ENCODE measurements around the gene DNAJC17. TPM values are rescaled to one million over a fixed set of nuclear protein-coding genes. Genes with fewer than 3 reads are reported as not detected.

DNAJC17 gene
- total RNA-seq, 2 experiments from 2014 or later, result 35.8 to 35.9 TPM

DNA sequence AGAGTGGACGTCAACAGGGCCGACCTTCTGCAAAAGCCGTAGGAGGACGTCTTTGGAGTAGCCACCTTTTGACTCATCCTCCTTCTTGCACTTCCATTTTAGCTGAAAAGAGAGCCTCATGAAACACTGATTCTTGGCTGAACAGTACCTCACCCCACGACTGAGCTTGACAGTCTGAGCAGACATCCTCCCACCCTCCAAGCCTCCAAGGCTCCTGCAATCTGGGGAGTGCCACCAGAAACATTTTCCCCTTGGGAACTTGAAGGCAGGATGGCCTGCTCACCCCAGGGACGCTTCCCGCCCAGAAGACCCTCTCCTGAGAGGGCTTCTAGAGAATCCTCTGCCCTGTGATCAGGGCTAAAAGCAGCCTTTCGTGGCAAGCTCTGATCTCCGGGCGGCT is 32.3 kb downstream of the DNAJC17 start:
- POLR2A ChIA-PET, result no interaction called here
- TF ChIP-seq, protein P1, sequence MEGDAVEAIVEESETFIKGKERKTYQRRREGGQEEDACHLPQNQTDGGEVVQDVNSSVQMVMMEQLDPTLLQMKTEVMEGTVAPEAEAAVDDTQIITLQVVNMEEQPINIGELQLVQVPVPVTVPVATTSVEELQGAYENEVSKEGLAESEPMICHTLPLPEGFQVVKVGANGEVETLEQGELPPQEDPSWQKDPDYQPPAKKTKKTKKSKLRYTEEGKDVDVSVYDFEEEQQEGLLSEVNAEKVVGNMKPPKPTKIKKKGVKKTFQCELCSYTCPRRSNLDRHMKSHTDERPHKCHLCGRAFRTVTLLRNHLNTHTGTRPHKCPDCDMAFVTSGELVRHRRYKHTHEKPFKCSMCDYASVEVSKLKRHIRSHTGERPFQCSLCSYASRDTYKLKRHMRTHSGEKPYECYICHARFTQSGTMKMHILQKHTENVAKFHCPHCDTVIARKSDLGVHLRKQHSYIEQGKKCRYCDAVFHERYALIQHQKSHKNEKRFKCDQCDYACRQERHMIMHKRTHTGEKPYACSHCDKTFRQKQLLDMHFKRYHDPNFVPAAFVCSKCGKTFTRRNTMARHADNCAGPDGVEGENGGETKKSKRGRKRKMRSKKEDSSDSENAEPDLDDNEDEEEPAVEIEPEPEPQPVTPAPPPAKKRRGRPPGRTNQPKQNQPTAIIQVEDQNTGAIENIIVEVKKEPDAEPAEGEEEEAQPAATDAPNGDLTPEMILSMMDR (IDR thresholded peaks at IDR 0.05), result no peak
- intact Hi-C loops (cut with micrococcal nuclease), result no loop called here
- no peaks in the 10 kb centered on the region for H3K9me3 Mint-ChIP-seq
- peaks cover 16% of the 10 kb centered on the region for H3K4me1 Mint-ChIP-seq (ENCODE audit: low read depth)
- H3K27me3 Mint-ChIP-seq, result no peaks in the 10 kb centered on the region
- H3K36me3 Mint-ChIP-seq (ENCODE audit: low read depth), result peaks cover 15% of the 10 kb centered on the region
- ATAC-seq (no peak), DNase-seq (no peak)
- H3K27ac Mint-ChIP-seq, result no peak overlapping the region
- H3K4me3 Mint-ChIP-seq, result no peak overlapping the region
- CTCF ChIA-PET, result interaction anchor here (1.3 kb wide), 1 partner anchor 15 kb away, joined by 3 read pairs; no protein-coding TSS in a partner anchor

DNA sequence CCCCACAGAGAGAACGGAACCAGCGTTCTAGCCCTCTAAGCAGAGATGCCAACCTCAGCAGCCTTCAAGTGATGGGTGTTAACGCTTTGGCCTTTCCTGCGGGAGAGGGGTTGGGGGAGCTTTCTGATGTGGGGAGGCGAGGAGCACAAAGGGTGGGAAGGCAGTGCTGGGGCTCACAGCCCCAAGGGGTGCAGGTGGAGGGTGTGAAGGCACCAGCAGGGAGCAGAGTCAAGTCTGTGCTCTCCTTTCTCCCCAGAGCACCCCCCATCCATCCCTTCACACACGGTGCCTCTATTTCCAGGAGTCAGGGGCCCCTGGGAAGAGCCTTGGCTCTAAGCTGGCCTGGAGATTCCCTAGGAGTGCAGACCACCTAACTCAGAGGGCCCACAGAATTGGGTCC is 33.4 kb downstream of the DNAJC17 start:
- POLR2A ChIA-PET, result no interaction called here
- no peak for DNase-seq
- no peaks in the 10 kb centered on the region for H3K27me3 Mint-ChIP-seq

DNA sequence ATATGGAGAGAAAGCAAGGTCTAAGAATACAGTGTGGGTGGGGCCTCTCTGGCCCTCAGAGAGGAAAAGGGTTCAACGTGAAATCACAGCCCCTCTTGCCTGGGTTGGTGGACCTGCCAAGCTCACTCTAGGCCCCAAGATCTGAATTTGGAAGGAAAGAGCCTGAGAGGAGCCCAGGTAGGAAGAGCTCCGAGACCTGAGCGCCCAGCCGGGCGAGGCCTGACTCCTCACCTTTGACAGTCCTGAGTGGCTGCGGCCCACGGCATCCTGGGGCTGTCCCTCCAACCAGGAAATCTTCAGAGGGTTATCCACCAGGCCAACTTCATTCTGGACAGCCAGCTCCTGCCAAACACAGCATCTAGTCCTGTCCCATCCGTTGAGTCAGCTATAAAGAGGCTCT is 33.8 kb downstream of the DNAJC17 start:
- no peaks in the 10 kb centered on the region for H3K9me3 Mint-ChIP-seq
- intact Hi-C loops (cut with micrococcal nuclease), result no loop called here
- no peak overlapping the region for H3K4me3 Mint-ChIP-seq
- ATAC-seq, result no peak
- CTCF ChIA-PET, result interaction anchor here (0.8 to 2.7 kb wide), 2 partner anchors 9 to 184 kb away, joined by 3 to 16 read pairs; no protein-coding TSS in a partner anchor
- POLR2A ChIA-PET, result no interaction called here
- TF ChIP-seq, protein P1 (IDR thresholded peaks at IDR 0.05), result no peak
- no peak overlapping the region for H3K27ac Mint-ChIP-seq
- no peaks in the 10 kb centered on the region for H3K27me3 Mint-ChIP-seq
- DNase-seq, result no peak
- peaks cover 32% of the 10 kb centered on the region for H3K4me1 Mint-ChIP-seq (ENCODE audit: low read depth)
- H3K36me3 Mint-ChIP-seq (ENCODE audit: low read depth), result peaks cover 13% of the 10 kb centered on the region

More for the DNA sequence above, 33.4 kb downstream of the DNAJC17 start:
- Mint-ChIP-seq H3K4me3 (no peak overlapping the region), H3K27ac (no peak overlapping the region), H3K36me3 (ENCODE audit: low read depth) (peaks cover 14% of the 10 kb centered on the region), H3K9me3 (no peaks in the 10 kb centered on the region), H3K4me1 (ENCODE audit: low read depth) (peaks cover 28% of the 10 kb centered on the region)
- intact Hi-C loops (cut with micrococcal nuclease), result no loop called here
- CTCF ChIA-PET, result interaction anchor here (0.8 to 2.7 kb wide), 2 partner anchors 9 to 184 kb away, joined by 3 to 16 read pairs; no protein-coding TSS in a partner anchor
- ATAC-seq, result no peak
- TF ChIP-seq, protein P1 (IDR thresholded peaks at IDR 0.05), result no peak

DNA sequence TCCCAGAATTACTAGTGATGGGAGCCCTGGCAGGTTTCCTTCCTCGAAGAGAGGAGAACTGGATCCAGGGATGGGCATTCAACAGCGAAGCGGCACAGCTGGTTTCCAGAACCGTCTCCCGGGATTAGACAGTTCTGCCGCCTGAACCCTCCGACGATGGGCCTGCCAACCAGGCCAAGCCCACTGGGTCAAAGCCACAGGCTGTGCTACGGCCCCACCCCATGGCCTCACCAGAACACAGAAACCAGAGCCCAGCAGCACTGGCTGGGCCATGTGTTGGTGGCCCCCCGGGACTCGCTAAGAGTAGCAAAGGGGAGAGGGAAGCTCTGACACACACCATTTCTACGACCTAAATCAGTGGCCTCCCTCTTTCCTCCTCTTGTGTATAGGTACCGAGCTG is 35.3 kb downstream of the DNAJC17 start:
- peaks cover 13% of the 10 kb centered on the region for H3K36me3 Mint-ChIP-seq (ENCODE audit: low read depth)
- DNase-seq (no peak), ATAC-seq (no peak)
- no peaks in the 10 kb centered on the region for H3K27me3 Mint-ChIP-seq
- CTCF ChIA-PET, result interaction anchor here (1.2 to 2.7 kb wide), 2 partner anchors 10 to 16 kb away, joined by 3 to 16 read pairs; no protein-coding TSS in a partner anchor
- no peak overlapping the region for H3K27ac Mint-ChIP-seq
- no peak overlapping the region for H3K4me3 Mint-ChIP-seq
- peaks cover 36% of the 10 kb centered on the region for H3K4me1 Mint-ChIP-seq (ENCODE audit: low read depth)
- intact Hi-C loops (cut with micrococcal nuclease), result no loop called here
- POLR2A ChIA-PET, result interaction anchor here (1.1 to 3.8 kb wide), 2 partner anchors 11 to 34 kb away, joined by 4 to 14 read pairs; partner anchors contain the start of gene ZFYVE19
- TF ChIP-seq, protein P1 (IDR thresholded peaks at IDR 0.05), result no peak
- H3K9me3 Mint-ChIP-seq, result no peaks in the 10 kb centered on the region

DNA sequence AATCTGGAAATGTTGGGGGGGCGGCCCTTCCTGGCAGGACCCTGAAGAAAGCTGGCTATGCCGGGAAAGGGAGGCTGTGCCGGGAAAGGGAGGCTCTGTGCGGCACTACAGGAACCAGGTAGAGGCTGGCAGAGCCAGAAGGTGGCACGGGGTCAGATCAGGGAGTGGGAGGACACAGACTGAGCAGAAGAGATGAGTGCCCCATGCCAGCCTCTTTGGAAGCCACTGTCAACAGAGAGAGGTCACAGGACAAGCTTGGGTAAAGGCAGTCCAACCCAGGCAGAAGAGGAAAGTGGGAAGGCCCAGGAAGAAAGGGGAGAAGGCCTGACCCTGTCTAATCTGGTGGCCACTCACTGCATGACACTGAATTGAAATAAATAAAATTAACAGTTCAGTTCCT is 36.0 kb downstream of the DNAJC17 start:
- Mint-ChIP-seq H3K36me3 (ENCODE audit: low read depth) (peaks cover 7% of the 10 kb centered on the region), H3K9me3 (no peaks in the 10 kb centered on the region), H3K27me3 (no peaks in the 10 kb centered on the region), H3K4me1 (ENCODE audit: low read depth) (peaks cover 33% of the 10 kb centered on the region), H3K27ac (no peak overlapping the region), H3K4me3 (no peak overlapping the region)
- DNase-seq (no peak), ATAC-seq (no peak)
- ChIA-PET CTCF (interaction anchor here (1.2 to 2.7 kb wide), 2 partner anchors 11 to 15 kb away, joined by 3 to 16 read pairs; no protein-coding TSS in a partner anchor), POLR2A (interaction anchor here (1.1 to 3.8 kb wide), 2 partner anchors 12 to 35 kb away, joined by 4 to 14 read pairs; partner anchors contain the start of gene ZFYVE19)
- TF ChIP-seq, protein P1 (IDR thresholded peaks at IDR 0.05), result no peak
- intact Hi-C loops (cut with micrococcal nuclease), result no loop called here

Measured in activated CD8-positive, alpha-beta T cell treated with anti-CD3 and anti-CD28 coated beads for 36 hours (primary cell).